Activated T-cell treated with anti-CD3 and anti-CD28 coated beads, Interleukin-2, amount 50 U/mL, for 1 hour (primary cell): ENCODE results near the gene DNAH10.

Source experiments
- DNase-seq: peaks from one replicate; pipeline ENCODE4 v3.0.0-alpha.2; 2020

DNAH10 gene

GRCh38 chr12:123801573-123802178 lies 39.6 kb downstream of the DNAH10 start:
- DNase-seq, result no peak

DNA sequence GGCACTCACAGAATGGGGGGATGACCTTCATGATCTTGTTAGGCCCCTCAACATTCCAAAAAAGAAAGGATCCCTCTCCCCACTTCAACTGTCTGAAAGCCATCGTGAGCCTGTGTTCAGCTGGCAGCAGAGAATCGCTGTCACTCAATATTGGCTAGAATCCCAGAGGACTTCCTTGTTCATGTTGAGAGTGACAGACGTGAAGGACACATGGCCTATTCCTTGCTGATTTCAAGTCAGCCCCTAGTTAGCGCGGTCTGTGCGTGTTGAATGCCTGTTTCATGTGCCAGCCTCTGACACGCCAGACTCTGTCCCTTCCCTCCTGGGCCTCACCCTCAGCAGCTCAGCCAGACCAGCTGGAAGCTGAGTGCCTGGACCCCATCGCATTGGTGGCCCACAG lies 43.1 kb downstream of the DNAH10 start:
- DNase-seq, result no peak

DNA sequence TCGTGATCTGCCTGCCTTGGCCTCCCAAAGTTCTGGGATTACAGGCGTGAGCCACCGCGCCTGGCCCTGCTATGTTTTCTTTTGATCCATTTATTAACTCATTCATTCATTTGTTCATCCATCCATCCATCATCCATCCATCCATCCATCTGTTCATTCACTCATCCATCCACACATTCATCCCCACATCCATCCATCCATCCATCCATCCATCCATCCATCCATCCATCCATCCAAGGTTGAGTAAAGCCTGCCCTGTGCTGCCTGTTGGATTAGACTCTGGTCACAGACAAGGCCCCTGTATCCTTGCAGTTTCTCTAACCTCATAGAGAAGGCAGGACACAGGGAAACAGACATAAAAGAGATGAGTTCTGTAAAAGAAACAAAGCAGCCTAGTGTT lies 44.9 kb downstream of the DNAH10 start:
- no peak for DNase-seq

- no peak for DNase-seq
Measured at GRCh38 chr12:123807670-123808069, 45.6 kb downstream of the DNAH10 start.

GRCh38 chr12:123808167-123808566 lies 46.1 kb downstream of the DNAH10 start:
- DNase-seq, result no peak

DNA sequence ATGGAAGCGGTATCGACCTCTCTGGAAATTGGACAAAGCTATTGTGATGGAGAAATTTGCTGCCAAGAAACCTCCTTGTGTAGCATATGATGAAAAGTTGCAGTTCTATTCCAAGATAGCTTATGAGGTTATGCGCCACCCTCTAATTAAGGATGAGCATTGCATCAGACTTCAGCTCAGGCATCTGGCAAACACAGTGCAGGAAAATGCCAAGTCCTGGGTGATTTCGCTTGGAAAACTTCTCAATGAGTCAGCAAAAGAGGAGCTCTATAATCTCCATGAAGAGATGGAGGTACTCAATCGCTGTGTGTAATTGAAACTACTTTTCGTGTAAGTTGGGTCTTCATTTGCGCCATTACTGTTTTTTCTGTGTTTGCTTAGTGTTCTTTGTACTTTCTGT lies 51.2 kb downstream of the DNAH10 start:
- DNase-seq, result no peak

DNA sequence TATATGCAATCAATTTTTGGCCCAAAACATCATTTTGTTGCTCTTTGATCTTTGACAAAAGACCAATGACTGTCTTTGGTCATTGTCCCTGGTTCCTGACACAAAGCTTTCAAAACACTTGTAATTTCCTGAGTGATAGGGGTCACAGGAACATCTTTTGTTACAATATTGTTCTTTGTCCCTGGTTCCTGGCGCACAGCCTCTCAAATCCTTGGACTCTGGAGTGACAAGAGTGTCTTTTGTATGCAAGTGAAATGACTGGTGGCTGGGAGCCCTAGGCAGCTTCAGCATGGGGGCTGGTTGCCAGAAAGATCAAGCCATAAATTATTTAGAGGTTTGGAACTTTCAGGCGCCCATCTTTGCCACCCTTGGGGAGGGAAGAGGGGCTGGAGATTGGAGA lies 53.9 kb downstream of the DNAH10 start:
- DNase-seq, result no peak

DNA sequence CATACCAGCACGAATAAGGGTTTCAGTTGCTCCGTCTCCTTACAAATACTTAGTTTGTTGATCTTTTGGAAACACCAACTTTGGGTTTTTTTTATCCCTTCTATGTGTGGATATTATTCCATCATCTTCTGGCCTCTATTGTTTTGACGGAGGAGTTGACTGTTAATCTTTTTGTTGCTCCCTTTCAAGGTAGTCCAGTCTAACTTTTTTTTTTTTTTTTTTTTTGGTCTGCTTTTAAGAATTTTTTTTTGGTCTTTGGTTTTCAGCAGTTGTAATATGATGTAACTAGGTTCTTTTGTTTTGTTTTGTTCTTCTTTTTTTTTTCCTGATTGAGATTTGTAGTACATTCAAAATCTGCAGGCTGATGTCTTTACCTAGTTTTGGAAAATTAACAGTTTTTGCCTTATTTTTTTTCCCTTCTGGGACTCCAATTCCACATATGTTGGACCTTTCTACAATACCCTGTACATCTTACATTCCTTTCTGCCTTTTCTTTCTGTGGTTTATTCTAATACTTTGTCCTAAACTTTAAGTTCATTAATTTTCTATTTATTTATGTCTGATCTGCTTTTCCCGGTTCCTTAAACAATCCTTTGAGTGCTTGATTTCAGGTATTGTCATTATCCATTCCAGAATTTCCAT lies 54.9 kb downstream of the DNAH10 start:
- no peak for DNase-seq

DNA sequence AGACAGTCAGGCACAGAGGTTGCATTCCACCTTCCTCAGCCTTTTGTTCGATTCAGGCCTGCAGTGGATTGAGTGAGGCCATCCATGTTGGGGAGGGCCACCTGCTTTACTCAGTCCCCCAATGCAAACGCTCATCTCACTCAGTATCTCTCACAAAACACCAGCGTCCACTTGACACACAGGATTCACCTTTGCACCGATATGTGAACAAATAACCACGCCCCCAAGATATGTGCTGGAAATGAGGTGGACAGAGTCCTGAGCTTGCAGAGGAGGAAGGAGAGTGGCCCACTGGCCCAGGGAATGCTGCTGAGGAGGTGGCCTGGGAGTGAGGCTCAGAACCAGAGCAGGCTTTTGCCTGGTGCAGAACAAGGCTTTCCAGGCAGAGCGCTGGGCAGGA lies 60.7 kb downstream of the DNAH10 start:
- no peak for DNase-seq

- no peak for DNase-seq
Measured at GRCh38 chr12:123828120-123828519, 66.0 kb downstream of the DNAH10 start.

- no peak for DNase-seq
Measured at GRCh38 chr12:123828854-123829547, 66.9 kb downstream of the DNAH10 start.

GRCh38 chr12:123829561-123829960 lies 67.5 kb downstream of the DNAH10 start:
- no peak for DNase-seq

- no peak for DNase-seq
Measured at GRCh38 chr12:123830675-123831074, 68.6 kb downstream of the DNAH10 start.

GRCh38 chr12:123832052-123832451 lies 70.0 kb downstream of the DNAH10 start:
- no peak for DNase-seq

GRCh38 chr12:123833830-123834229 lies 71.7 kb downstream of the DNAH10 start:
- DNase-seq, result no peak

DNA sequence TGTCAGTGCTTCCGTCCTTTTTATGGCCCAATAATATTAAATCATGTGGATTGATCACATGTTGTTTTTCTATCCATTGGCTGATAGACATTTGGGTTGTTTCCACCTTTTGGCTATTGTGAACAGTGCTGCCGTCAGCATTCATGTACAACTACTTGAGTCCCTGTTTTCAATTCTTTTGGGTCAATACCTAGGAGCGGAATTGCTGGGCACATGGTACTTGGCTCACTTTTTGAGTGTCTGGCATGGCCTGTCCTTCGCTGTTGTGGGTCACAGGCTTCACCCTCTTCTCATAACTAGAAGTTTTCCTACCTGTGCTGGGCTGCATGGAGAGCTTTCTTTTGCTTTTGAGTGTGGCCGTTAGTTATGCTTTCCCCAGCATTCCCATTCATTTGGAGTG lies 72.7 kb downstream of the DNAH10 start:
- DNase-seq, result no peak

- no peak for DNase-seq
Measured at GRCh38 chr12:123836292-123836691, 74.2 kb downstream of the DNAH10 start.

GRCh38 chr12:123839826-123840225 lies 77.7 kb downstream of the DNAH10 start:
- DNase-seq, result no peak

GRCh38 chr12:123840765-123841425 lies 78.8 kb downstream of the DNAH10 start:
- DNase-seq, result no peak

DNA sequence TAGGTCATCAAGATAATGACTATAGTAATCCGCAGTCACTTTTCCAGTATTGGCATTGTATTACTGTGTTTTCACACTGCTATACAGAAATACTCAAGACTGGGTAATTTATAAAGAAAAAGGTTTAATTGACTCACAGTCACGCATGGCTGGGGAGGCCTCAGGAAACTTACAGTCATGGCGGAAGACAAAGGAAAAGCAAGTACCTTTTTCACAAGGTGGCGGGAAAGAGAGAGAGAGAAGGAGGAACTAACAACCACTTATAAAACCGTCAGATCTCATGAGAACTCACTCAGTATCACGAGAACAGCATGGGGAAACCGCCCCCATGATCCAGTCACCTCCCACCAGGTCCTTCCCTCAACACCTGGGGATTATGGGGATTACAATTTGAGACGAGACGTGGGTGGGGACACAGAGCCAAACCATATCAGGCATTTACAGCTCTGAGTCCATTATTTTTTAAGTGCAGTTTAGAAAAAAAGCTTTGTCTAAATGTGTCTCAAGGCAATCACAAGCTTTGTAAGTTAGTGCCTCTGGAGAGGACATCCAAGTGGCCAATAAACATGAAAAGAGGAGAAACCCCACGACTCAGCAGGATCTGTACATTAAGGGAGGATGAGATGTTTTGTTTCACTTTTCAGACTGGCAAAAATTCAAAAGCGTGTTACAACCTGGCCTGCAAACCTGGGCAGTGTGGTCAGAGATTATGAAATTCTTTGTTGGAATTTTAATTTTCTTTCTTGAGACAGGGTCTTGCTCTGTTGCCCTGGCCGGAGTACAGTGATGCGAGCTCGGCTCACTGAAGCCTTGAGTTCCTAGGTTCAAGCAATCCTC lies 82.0 kb downstream of the DNAH10 start:
- DNase-seq, result no peak

- no peak for DNase-seq
Measured at GRCh38 chr12:123845881-123846280, 83.8 kb downstream of the DNAH10 start.

DNA sequence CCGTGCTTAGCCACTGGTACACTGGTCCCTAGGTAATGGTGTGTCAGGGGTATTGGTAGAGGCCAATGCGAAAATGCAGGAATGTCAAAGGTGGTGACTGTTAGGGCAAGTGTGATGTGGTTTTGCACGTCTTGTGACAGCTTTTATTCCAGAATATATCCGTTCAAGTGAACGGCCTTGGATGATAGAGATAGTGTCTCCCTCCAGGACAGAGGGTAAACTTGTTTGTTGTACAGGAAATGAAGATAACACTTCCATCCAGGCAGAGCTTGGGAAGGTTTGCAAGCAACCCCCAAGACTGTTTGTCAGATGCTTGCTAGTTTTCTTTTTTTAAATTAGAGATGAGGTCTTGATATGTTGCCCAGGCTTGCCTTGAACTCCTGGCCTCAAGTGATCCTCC lies 84.2 kb downstream of the DNAH10 start:
- no peak for DNase-seq

GRCh38 chr12:123847019-123847418 lies 84.9 kb downstream of the DNAH10 start:
- no peak for DNase-seq
